Measurements from ENCODE around the gene DDC.

DNA sequence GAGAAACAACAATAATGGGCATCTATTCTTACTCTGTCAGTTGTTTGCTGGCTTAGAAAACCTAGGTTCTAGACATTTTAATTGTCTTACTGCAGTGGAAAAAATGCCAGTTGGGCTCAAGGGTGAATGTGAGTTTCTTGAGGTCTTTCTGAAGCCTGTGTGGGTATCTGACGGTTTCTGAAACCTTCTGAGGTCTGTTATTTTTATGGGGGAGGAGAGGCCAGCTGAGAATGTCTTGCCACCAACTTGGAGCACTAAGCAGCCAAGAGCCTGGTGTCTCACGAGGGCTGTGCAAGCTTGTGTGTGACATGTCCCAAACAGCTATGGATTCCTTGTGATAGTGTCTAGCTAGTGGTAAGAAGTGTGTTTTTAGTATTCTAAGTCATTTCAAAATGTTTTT lies 24.2 kb upstream of the DDC start:
- TF ChIP-seq, protein P1, sequence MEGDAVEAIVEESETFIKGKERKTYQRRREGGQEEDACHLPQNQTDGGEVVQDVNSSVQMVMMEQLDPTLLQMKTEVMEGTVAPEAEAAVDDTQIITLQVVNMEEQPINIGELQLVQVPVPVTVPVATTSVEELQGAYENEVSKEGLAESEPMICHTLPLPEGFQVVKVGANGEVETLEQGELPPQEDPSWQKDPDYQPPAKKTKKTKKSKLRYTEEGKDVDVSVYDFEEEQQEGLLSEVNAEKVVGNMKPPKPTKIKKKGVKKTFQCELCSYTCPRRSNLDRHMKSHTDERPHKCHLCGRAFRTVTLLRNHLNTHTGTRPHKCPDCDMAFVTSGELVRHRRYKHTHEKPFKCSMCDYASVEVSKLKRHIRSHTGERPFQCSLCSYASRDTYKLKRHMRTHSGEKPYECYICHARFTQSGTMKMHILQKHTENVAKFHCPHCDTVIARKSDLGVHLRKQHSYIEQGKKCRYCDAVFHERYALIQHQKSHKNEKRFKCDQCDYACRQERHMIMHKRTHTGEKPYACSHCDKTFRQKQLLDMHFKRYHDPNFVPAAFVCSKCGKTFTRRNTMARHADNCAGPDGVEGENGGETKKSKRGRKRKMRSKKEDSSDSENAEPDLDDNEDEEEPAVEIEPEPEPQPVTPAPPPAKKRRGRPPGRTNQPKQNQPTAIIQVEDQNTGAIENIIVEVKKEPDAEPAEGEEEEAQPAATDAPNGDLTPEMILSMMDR (conservative IDR thresholded peaks at IDR 0.05) = no peak
- no peak for TF ChIP-seq EZH2 (IDR thresholded peaks at IDR 0.05; ENCODE audit: low read depth)

Data from PC-9 (cell line).